GM19023 (cell line): Measurements from ENCODE around the gene SLC26A9.

Source experiments
- ATAC-seq: cut with Tn5 transposase; IDR thresholded peaks from one replicate; pipeline ENCODE4 v1.9.1; 2021; ENCODE audit warnings: mild to moderate bottlenecking, moderate library complexity; ENCODE audit not compliant: unreplicated experiment

The SLC26A9 gene, protein sequence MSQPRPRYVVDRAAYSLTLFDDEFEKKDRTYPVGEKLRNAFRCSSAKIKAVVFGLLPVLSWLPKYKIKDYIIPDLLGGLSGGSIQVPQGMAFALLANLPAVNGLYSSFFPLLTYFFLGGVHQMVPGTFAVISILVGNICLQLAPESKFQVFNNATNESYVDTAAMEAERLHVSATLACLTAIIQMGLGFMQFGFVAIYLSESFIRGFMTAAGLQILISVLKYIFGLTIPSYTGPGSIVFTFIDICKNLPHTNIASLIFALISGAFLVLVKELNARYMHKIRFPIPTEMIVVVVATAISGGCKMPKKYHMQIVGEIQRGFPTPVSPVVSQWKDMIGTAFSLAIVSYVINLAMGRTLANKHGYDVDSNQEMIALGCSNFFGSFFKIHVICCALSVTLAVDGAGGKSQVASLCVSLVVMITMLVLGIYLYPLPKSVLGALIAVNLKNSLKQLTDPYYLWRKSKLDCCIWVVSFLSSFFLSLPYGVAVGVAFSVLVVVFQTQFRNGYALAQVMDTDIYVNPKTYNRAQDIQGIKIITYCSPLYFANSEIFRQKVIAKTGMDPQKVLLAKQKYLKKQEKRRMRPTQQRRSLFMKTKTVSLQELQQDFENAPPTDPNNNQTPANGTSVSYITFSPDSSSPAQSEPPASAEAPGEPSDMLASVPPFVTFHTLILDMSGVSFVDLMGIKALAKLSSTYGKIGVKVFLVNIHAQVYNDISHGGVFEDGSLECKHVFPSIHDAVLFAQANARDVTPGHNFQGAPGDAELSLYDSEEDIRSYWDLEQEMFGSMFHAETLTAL

DNA sequence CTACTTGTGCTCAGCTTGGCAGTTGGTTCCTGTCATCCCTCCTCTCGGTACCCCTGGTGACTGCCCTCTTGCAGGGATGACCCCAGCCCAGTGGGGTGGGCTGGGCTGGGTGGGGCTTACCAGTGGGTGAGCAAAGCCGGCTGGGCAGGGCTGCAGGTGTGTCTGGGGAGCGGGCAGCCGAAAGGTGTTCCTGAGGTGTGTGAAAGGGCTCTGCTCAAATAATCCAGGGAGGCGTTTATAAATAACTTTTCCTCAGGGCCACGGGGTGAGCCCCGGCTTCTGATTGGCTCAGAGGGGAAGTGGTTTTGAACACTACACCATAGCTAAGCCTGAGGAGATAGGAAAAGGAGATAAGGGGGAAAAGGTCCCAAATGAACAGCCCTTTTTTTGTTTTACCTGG lies at the start of gene SLC26A9:
TSS of gene SLC26A9 (minus strand) at position 212 of the 400 bp plus-strand sequence. CDS start 7,636 bp downstream, outside the sequence.
- no peak for ATAC-seq

DNA sequence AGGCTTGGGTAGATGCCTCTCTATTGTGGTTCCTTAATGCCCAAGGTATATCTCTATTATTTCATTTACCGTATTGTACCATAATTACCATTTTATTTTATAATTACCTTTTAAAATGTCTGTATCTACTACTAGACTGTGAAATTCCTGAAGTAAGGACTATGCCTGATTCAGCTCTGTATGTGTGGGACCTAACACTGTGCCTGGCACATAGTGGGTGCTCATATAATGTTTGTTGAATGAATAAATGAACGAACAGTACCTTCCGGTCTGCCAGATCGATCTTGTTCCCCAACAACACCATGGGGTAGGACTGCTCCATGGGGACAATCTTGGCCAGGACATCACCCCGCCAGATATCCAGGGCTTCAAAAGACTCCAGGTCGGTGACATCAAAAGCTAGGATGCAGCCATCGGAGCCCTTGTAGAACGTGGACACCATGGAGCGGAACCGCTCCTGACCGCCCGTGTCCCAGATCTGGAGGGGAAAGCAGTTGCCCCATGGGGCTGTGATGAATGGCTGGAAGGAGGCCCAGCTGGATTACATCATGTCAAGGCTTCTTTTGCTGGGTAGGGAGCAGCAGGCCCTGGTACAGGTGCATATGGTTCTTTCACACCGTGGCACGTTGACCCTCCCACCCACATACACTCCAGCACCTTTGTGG lies 49.1 kb upstream of the SLC26A9 start:
- no peak for ATAC-seq

DNA sequence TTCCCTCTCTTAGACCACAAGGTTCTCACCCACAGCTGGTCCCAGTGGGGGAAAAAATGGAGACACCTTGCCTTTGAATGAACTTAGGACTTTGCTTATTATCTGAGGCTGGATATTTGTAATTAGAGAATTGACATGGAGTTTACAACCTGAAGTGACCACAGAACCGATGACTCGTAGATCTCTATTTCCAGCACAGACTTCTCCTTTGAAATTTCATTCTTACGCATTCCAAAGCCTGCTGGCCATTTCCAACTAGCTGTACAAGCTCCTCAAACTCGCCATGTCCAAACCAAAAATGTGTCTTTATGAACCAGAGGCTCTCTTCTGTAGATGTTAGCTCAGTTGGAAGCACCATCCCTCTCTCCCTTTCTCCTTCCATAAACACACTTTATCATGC lies 48.0 kb upstream of the SLC26A9 start:
- ATAC-seq, result no peak

DNA sequence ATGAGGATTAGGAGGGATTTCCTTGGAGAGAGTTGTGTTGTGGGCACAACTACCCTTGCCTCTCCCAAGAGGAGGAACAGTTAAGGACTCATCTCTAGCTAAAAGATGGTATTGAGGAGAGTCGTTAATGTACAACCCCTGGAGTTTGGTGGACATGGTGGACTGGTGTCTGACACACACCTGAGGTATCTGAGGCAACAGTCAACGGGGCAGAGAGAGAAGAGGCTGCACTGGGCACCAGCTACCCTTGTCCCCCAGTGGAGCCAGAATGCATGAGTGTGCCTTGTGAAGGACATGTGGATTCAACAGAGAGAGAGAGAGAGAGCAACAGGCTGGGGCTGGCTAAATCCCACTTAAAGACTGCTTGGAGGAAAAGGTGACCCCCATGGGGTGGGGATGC lies 47.0 kb upstream of the SLC26A9 start:
- no peak for ATAC-seq

DNA sequence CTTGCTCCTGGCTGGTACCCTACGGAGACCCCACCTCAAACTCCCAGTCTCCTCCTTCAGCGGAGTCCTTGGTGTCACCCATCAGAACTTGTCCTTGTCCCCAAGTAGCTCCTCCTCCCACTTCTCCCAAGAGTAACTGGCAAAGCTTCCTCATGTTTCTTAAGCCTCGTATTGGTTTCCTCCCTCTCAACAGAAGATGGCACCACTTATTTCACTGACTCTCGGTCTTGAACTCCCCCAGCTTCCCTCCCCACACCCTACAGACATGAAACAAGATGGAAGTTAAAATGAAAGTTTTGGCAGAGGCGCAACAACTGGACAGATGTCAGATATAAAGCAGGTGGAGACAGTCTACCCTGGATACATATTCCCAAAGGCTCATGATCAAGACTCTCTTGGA lies 46.5 kb upstream of the SLC26A9 start:
- no peak for ATAC-seq

DNA sequence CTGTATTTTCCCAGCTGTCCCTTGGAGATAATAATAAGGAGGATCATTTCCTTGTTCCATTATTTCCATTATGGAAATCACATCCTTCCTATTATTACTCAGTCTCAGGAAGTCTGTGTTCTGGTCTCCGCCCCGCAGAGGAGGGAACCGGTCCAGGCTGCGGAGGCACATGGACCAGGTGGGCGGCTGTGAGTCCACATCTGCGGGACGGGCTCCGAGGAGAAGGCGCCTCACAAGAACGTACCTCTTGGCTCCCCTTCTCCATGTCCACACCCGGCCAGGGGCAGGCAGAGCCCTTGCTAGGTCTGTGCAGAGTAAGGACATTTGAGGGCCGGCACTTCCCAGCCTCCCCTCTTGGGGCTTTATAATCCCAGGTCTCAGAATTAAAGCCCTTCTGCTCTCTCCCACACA lies 45.3 kb upstream of the SLC26A9 start:
- no peak for ATAC-seq

DNA sequence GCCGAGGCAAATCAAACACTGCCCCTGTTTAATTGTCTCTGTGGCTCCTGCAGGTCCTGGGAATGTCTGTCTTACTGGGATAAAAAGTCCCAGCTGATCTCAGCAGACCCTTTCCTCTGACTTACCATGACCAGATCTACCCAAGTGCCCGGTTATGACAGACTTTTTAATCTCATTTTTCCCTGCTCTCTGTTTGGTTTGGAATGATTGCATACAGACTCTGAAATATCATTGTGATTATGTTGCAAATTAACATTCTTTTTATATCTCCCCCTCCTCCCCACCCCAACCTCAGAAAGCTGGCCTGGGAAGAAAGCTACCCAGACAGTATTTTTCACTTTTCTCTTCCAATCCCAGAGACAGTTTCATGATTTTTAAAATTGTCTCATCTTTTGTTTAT lies 43.6 kb upstream of the SLC26A9 start:
- ATAC-seq, result no peak

DNA sequence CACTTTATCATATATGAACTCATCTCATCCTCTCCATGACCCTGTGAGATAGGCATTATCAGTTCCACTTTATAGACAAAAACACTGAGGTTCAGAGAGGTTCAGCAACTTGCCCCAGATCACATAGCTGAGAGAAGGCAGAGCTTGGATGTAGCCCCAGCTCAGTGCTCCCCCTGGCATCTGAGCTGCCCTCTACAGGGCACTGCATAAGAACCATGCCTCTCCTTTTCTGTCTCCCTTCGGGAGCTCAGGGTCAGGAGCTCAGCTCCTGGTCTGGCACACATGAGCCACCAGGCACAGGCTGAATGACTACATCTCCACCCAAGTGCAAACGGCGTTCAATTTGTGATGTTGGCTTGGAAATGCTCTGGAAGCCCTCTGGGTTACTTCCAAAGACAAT lies 43.0 kb upstream of the SLC26A9 start:
- ATAC-seq, result no peak

DNA sequence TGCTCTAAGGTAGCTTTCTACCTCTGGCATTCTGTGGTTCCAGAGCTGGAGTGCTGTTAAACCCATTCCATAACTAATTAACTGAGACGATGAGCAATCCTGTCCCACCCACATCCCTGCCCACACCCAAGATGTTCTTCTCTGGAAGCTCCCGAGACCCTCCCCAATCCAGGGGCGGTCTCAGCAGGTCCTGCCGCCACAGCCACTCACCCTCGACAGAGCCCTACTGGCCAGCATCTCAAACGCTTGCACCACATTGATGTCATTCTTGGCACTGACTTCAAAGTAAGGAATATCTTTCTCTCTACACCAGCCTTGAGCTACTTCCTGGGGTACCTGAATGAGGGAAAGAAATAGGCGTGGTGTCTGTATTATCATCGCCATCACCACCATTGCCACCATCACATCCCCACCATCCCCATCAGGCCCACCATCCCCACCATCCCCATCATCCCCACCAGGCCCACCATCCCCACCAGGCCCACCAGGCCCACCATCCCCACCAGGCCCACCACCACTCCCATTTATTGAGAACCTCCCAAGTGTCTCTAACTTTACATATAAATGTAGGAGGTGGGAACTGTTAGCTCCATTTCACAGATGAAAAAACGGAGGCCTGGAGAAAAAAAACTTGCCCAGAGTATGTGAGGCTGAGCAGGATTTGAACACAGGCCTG lies 42.2 kb upstream of the SLC26A9 start:
- no peak for ATAC-seq

DNA sequence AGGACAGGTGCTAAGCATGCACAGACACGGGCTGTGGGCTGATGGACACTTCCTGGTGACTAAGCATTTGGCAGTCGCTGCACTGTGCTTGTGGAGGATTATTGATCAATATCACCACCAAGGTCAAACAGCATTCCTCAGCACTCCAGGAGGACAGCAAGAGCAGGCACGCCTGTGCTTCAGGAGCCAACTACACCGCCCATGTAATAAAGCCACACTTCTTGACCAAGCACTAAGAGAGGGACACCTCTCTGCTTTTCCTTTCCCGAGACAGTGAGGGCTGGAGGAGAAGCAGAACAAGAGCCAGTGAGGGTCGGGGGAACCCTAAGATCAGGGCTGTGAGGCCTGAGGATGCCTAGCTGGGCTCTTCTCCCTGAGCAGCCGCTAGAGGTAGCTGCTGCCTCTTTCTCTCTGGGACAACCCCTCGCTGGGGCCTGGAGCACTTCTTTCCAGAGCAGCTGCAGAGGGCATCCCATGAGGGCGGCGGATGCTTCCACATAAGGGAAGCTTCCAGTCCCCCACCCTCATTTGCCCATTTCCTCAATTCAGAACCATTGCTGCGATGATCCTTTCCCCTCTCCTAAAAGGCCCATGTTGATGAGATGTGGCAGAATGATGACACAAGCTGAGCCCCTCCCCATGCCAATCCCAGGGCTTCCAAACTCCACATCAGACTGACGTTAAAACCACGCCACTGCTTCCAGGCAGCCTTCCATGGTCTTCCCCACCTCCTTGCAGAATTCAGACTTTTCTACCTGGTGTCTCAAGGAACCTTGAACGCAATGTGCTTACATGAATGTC lies 40.9 kb upstream of the SLC26A9 start:
- ATAC-seq, result no peak

DNA sequence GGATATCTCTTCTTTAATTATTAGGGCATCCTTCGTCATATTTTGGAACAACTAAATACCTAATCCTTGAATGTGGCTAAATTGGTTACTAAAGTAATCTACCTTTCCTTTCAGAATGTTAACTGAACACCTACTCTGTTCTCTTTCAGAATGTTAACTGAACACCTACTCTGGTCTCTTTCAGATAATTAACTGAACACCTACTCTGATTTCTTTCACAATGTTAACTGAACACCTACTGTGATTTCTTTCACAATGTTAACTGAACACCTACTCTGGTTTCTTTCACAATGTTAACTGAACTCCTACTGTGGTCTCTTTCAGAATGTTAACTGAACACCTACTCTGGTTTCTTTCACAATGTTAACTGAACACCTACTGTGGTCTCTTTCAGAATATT lies 38.0 kb upstream of the SLC26A9 start:
- no peak for ATAC-seq

DNA sequence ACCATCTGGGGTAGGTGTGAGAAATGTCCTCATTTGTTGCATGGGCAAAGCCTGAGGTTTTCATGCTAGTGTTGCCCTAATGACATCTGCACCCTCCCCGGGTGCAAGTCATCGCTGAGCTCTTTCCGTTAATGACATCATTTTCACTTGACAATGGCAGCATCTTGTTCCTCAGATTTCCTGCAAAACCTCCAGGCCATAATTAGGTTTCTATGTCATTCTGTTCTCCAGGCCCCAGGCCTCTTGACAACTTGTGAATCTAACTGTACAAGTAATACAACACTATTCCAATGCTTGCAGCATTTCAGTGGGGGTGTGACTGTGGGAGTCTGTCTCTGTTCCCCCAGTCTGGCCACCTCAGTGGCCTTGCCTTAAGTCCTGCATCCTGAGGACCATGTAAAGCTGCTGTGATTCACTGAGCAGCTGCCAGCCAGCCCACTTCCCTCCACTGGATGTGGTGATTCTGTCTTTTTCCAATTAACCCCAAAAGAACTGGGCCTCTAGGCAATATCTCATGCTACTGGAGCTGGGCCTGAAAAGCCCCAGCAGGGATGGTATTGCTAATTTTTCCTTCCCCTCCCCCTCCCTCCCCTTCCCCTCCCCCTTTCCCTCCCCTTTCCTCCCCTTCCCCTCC lies 37.1 kb upstream of the SLC26A9 start:
- no peak for ATAC-seq

DNA sequence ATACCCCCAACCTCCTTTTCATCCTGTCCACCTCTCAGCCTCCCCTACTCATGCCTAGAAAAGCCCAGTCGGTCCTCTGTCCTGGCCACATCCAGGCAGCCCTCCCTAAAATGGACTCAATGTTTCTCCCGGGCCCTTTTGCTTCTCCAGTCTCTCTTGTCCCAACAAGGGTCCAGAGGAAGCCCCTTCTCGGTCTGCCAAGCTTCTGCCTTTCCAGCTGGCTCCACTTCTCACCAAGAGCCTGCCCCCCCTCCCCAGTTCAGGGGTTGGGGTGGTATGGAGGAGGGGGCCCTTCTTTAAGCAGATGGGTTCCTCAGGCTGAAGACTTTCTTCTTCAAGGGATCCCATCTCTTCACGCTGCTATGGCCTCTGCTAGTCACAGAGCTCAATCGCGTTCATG lies 36.0 kb upstream of the SLC26A9 start:
- ATAC-seq, result no peak

DNA sequence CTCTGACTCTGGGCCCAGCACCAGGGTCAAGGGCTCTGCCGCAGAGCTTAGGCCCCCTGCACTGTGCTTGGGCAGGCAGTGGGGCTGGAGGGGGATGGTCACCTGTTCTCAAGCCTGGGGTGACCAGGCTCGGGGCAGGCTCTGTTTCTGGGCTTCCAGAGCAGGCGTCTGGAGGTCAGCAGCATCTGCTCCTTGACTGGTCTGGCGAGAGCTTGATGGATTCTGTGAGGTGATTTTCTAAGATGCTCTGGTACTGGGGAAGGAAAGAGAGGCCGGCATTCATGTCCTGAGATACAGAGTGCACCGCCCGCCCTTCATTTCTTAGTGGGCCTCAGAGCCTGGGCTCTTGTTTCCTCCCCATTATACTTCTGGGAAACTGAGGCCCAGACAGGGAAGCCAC lies 35.4 kb upstream of the SLC26A9 start:
- ATAC-seq, result no peak

DNA sequence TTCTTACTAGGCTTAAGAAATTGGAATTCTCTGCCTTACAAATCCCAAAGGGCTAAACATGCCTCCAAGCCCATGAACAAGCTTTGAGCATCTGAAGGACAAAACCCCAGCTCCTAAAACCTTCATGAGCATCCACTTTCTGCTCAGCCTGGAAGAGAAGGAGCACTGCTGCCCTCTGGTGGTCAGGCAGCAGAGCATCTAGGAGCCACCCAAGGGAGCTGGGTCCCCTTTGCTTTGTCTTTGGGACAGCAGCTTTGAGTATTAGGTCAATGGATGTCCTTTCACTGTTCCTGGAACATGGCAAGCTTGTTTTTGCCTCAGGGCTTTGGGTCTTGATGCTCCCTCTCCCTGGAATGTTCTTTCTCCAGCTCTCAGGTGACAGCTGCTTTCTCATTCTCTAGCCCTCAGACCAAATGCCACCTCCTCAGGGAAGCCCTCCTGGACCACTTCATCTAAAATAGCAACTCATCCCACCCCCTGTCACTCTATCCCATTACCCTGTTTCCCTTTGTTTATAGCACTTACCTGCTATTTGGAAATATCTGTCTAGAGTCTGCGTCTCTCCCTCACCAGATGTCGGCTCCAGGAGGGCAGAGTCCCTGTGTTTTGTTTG lies 34.3 kb upstream of the SLC26A9 start:
- ATAC-seq, result no peak

DNA sequence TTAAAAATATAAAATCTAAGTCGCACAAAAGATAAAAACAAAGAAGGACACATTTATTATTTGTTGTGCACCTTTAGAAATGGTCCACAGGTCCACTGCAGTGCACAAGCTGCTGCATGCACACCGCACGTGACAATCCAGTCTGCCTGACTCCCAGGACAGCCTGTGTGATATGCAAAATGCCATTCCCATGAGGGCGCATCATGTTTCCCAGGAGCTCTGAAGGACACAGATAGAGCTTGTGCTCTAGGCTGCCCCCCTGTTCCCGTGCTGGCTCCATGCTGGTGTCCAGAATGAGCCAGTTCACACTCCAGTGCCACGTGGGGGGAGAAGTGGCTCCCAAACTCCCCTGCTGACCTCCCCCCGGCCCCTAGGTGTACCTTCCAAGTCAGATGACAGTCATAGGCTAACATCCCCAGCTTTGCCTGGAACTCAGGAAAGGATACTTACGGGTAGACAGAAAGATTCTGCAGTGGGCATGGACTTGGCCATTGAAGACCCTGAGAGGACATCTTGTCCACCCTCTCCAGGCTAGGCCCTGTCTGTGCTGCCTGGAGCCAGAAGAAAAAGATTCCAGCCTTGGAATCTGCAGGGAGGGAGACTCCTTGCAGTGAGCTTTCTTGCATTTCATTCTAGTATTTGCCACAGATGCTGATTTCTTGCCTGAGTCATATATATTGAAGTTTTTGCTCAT lies 33.6 kb upstream of the SLC26A9 start:
- no peak for ATAC-seq

DNA sequence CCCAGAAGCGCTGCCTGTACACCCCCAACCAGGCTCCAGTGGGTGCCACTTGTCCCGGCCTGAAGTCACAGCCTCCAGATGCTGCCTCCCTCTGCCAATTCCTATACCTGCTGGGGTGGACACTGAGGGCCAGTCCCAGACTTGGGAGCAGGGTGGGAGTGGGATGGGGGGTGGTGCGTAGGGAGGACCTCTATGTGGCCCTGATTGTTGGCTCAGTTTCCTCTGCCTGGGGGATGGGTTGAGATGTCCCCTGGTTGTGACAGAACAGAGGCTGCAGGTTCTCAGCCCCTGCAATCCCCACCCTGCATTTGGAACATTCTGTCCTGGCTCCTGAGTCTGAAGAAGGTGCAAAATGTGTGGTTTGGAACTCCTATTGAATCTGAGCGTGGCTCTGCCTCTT lies 32.8 kb upstream of the SLC26A9 start:
- ATAC-seq, result no peak

DNA sequence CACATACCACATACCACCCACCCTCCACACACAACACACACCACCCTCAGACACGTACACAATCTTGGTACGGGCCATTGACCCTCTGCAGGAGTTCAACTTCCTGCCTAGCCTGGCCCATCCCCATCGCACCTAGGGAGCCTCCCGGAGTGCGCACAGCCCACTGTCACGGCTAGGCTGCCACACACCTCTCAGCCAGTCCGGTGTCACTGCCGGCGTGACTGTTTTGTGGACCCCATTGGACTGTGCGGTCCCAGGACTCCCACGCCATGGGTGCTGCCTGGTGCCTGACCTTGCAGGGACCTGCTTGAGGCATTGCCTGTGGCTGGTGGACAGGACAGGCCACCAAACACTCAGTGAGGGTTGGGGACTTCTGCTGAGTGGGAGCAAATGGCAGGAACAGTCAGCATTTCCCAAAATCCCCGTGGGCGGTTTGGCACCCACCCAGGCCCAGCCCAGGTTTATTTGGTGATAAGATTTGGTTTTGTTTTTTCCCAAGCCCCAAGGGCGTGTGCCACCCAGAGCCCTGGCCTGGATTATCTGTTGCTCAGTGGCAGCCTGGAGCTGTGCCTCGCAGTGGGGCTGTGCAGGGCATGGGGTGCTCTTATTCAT lies 32.2 kb upstream of the SLC26A9 start:
- no peak for ATAC-seq
